Progenitor cell of endocrine pancreas (in vitro differentiated cells): ENCODE measurements around the gene CD109. TPM values are rescaled to one million over a fixed set of nuclear protein-coding genes. Genes with fewer than 3 reads are reported as not detected.

Experiments
- DNase-seq: peaks from one replicate; pipeline ENCODE4 v3.0.0; 2021; ENCODE audit warnings: low spot score; ENCODE audit not compliant: unreplicated experiment
- H3K27ac Mint-ChIP-seq: 2 replicates; pipeline ENCODE4 v1.8.0; 2021; ENCODE audit warnings: mild to moderate bottlenecking, moderate library complexity, mixed read lengths
- H3K27me3 Mint-ChIP-seq: 2 replicates; pipeline ENCODE4 v1.8.0; 2021; ENCODE audit warnings: mixed read lengths
- H3K36me3 Mint-ChIP-seq: 2 replicates; pipeline ENCODE4 v1.8.0; 2022; ENCODE audit warnings: mixed read lengths; ENCODE audit not compliant: insufficient read depth
- H3K4me1 Mint-ChIP-seq: 2 replicates; pipeline ENCODE4 v1.8.0; 2021; ENCODE audit warnings: low read depth, mixed read lengths
- H3K4me3 Mint-ChIP-seq: 2 replicates; pipeline ENCODE4 v1.8.0; 2021; ENCODE audit warnings: low read depth, mild to moderate bottlenecking, moderate library complexity, mixed read lengths
- H3K9me3 Mint-ChIP-seq: 2 replicates; pipeline ENCODE4 v1.8.0; 2021; ENCODE audit warnings: low read depth, mixed read lengths
- CTCF ChIP-seq: fragments of 200-600 bp; sonication (generic); IDR thresholded peaks from one replicate; pipeline ENCODE4 v1.5.0; 2021; ENCODE audit warnings: antibody characterized with exemption, mild to moderate bottlenecking; ENCODE audit not compliant: unreplicated experiment
- total RNA-seq: library from RNA; stranded (reverse); gene quantifications from 2 replicates; pipeline ENCODE4 v1.2.1, GENCODE V29; 2021

Gene CD109
- total RNA-seq, 1 donor from 2014 or later = 0.24 TPM

DNA sequence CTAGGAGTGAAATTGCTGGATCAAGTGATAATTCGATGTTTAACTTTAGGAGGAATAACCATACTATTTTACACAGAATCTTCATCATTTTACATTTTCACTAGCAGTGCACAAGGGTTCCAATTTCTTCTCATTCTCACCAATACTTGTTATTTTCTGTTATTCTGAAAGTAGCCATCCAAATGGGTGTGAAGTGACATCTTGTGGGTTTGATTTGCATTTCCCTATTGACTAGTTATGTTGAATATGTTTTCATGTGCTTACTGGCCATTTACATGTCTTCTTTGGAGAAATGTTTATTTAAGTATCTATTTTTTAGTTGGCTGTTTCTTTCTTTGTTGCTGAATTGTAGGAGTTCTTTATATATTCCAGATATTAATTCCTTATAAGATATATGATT, 164.3 kb downstream of the CD109 start:
- no peak overlapping the region for H3K4me3 Mint-ChIP-seq
- no peaks in the 10 kb centered on the region for H3K36me3 Mint-ChIP-seq
- DNase-seq = no peak
- no peaks in the 10 kb centered on the region for H3K9me3 Mint-ChIP-seq
- no peaks in the 10 kb centered on the region for H3K27me3 Mint-ChIP-seq
- no peaks in the 10 kb centered on the region for H3K4me1 Mint-ChIP-seq
- no peak overlapping the region for H3K27ac Mint-ChIP-seq
- no peak for TF ChIP-seq CTCF

GRCh38 chr6:73866305-73866704, 170.3 kb downstream of the CD109 start:
- no peaks in the 10 kb centered on the region for H3K36me3 Mint-ChIP-seq

DNA sequence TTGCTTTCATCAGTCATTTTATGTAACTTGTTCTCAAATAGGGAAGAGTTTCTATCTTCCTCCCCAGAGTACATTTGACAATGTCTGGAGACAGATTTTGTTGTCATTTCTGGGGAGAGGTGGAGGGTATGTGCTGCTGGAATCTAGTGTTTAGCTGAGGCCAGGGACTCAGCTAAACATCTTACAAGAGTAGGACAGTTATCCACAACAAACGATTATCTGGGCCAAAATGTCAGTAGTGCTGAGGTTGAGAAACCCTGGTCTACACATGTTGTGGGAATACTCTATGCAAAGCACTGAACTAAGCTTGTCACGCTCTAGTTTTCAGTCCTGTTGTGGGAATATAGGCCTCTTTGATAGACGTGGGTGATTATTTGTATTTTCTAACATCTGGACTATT, 171.4 kb downstream of the CD109 start:
- H3K27ac Mint-ChIP-seq = no peak overlapping the region
- no peak for DNase-seq

More at GRCh38 chr6:73866305-73866704, 170.3 kb downstream of the CD109 start:
- no peak overlapping the region for H3K27ac Mint-ChIP-seq
- no peaks in the 10 kb centered on the region for H3K4me1 Mint-ChIP-seq
- peaks cover 3% of the 10 kb centered on the region for H3K9me3 Mint-ChIP-seq
- H3K27me3 Mint-ChIP-seq = no peaks in the 10 kb centered on the region
- no peak for DNase-seq
- H3K4me3 Mint-ChIP-seq = no peak overlapping the region
- no peak for TF ChIP-seq CTCF

GRCh38 chr6:73870907-73871306, 174.9 kb downstream of the CD109 start:
- Mint-ChIP-seq H3K9me3 (peaks cover 3% of the 10 kb centered on the region), H3K36me3 (no peaks in the 10 kb centered on the region), H3K4me1 (no peaks in the 10 kb centered on the region), H3K4me3 (no peak overlapping the region), H3K27ac (no peak overlapping the region), H3K27me3 (no peaks in the 10 kb centered on the region)
- DNase-seq = no peak
- no peak for TF ChIP-seq CTCF

More for the DNA sequence above, 171.4 kb downstream of the CD109 start:
- H3K27me3 Mint-ChIP-seq = no peaks in the 10 kb centered on the region
- no peaks in the 10 kb centered on the region for H3K4me1 Mint-ChIP-seq
- H3K9me3 Mint-ChIP-seq = peaks cover 3% of the 10 kb centered on the region
- H3K36me3 Mint-ChIP-seq = no peaks in the 10 kb centered on the region
- H3K4me3 Mint-ChIP-seq = no peak overlapping the region
- TF ChIP-seq CTCF = no peak

DNA sequence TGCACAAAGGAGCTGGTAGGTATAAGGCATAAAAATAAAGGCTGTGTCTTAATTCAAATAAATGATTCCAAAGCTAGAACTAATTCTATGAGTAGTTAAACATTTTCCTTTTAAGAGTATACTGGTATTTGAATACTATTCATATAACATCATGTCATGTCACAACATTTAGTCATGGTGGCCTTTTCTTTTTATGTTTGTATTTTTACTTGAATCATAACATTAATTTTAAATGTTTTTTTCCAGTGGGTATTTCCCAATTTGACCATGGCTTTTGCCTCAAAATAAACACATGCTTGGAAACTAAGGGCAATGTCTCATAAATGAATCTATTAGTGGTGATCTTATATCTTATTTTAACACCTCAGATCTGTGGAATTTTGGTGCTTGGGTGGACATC, 177.1 kb downstream of the CD109 start:
- no peak for TF ChIP-seq CTCF
- no peak overlapping the region for H3K4me3 Mint-ChIP-seq
- H3K9me3 Mint-ChIP-seq = no peaks in the 10 kb centered on the region
- no peak for DNase-seq
- no peak overlapping the region for H3K27ac Mint-ChIP-seq
- H3K27me3 Mint-ChIP-seq = no peaks in the 10 kb centered on the region
- no peaks in the 10 kb centered on the region for H3K36me3 Mint-ChIP-seq
- H3K4me1 Mint-ChIP-seq = no peaks in the 10 kb centered on the region

Other genes with a start within 250 kb of the CD109 start
- gene CGAS, start 243.9 kb upstream of the CD109 start, total RNA-seq = 0.24 and 0.31 TPM in 2 replicates
- 20.5 and 27.5 TPM in 2 replicates for gene MTO1, start 234.5 kb upstream of the CD109 start, total RNA-seq
- 12,032 and 12,129 TPM in 2 replicates for gene EEF1A1, start 175.2 kb upstream of the CD109 start, total RNA-seq
- 8.1 and 8.6 TPM in 2 replicates for gene SLC17A5, start 42.2 kb upstream of the CD109 start, total RNA-seq